ENCODE results near the gene LZTR1.

DNA sequence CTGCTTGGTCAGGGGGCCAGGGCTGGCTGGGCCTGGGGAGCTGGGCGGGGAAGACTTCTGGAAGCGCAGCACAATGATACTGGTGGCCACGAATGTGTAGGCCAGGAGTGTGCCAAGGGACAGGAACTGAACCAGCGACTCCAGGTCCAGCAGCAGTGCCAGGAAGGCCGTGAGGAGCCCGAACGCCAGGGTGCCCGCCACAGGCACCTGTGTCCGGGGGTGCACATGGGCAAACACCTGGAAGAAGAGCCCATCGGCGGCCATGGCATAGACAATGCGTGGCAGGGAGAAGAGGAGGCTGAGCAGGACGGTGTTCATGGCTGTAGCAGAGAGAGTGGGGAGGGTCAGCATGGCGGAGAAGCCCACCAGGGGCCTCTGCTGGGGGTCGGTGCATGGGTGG lies 47.9 kb downstream of the LZTR1 start:
- TF ChIP-seq EZH2 (IDR thresholded peaks at IDR 0.05; ENCODE audit: borderline replicate concordance, low read depth, low read length, poor library complexity, severe bottlenecking), result no peak
- TF ChIP-seq, protein P1, sequence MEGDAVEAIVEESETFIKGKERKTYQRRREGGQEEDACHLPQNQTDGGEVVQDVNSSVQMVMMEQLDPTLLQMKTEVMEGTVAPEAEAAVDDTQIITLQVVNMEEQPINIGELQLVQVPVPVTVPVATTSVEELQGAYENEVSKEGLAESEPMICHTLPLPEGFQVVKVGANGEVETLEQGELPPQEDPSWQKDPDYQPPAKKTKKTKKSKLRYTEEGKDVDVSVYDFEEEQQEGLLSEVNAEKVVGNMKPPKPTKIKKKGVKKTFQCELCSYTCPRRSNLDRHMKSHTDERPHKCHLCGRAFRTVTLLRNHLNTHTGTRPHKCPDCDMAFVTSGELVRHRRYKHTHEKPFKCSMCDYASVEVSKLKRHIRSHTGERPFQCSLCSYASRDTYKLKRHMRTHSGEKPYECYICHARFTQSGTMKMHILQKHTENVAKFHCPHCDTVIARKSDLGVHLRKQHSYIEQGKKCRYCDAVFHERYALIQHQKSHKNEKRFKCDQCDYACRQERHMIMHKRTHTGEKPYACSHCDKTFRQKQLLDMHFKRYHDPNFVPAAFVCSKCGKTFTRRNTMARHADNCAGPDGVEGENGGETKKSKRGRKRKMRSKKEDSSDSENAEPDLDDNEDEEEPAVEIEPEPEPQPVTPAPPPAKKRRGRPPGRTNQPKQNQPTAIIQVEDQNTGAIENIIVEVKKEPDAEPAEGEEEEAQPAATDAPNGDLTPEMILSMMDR (conservative IDR thresholded peaks at IDR 0.05; ENCODE audit: low read depth, low read length), result no peak

All from A673 (cell line).